H9 (cell line): ENCODE results near the gene ZNF691. TPM values are rescaled to one million over a fixed set of nuclear protein-coding genes. Genes with fewer than 3 reads are reported as not detected.

Experiments
- DNase-seq: peaks from one replicate; pipeline ENCODE4 v3.0.0-alpha.2; 2017
- H2AFZ ChIP-seq: one replicate; pipeline ENCODE4 v1.6.1; 2013; ENCODE audit warnings: mild to moderate bottlenecking, low read length, control low read depth, moderate library complexity
- H2AK5ac ChIP-seq: 2 replicates; pipeline ENCODE4 v1.6.1; 2013; ENCODE audit warnings: low read length, control low read depth, mixed read lengths; ENCODE audit not compliant: insufficient read length
- H2BK120ac ChIP-seq: one replicate; pipeline ENCODE4 v1.6.1; 2013; ENCODE audit warnings: low read depth, mild to moderate bottlenecking, low read length, control low read depth, inconsistent platforms; ENCODE audit not compliant: poor library complexity, severe bottlenecking
- H2BK12ac ChIP-seq: 2 replicates; pipeline ENCODE4 v1.6.1; 2013; ENCODE audit warnings: low read length, control low read depth, mixed read lengths, low read depth; ENCODE audit not compliant: insufficient read length
- H2BK15ac ChIP-seq: 2 replicates; pipeline ENCODE4 v1.6.1; 2013; ENCODE audit warnings: low read depth, low read length, control low read depth
- H2BK20ac ChIP-seq: one replicate; pipeline ENCODE4 v1.6.1; 2013; ENCODE audit warnings: low read depth, mild to moderate bottlenecking, low read length, control low read depth, inconsistent platforms; ENCODE audit not compliant: poor library complexity, severe bottlenecking
- H2BK5ac ChIP-seq: 2 replicates; pipeline ENCODE4 v1.6.1; 2013; ENCODE audit warnings: low read length, control low read depth, mixed read lengths; ENCODE audit not compliant: insufficient read length
- H3K14ac ChIP-seq: 2 replicates; pipeline ENCODE4 v1.6.1; 2013; ENCODE audit warnings: low read length, control low read depth; ENCODE audit not compliant: insufficient read depth
- H3K18ac ChIP-seq: 2 replicates; pipeline ENCODE4 v1.6.1; 2013; ENCODE audit warnings: low read depth, mild to moderate bottlenecking, mixed read lengths, low read length, control low read depth; ENCODE audit not compliant: insufficient read length
- H3K23ac ChIP-seq: 2 replicates; pipeline ENCODE4 v1.6.1; 2013; ENCODE audit warnings: low read length, control low read depth, mixed read lengths, low read depth; ENCODE audit not compliant: insufficient read length
- H3K23me2 ChIP-seq: 2 replicates; pipeline ENCODE4 v1.6.1; 2013; ENCODE audit warnings: low read depth, mild to moderate bottlenecking, mixed read lengths, low read length, control low read depth; ENCODE audit not compliant: insufficient read length, poor library complexity, severe bottlenecking
- H3K27ac ChIP-seq: 2 replicates; pipeline ENCODE4 v1.5.1; 2013; ENCODE audit warnings: low read length, control low read depth, mixed read lengths, low read depth; ENCODE audit not compliant: insufficient read length
- H3K27me3 ChIP-seq: 2 replicates; pipeline ENCODE4 v1.6.1; 2013; ENCODE audit warnings: low read length, control low read depth, inconsistent platforms; ENCODE audit not compliant: insufficient read depth
- H3K4ac ChIP-seq: 2 replicates; pipeline ENCODE4 v1.6.1; 2013; ENCODE audit warnings: low read depth, mild to moderate bottlenecking, control low read depth, inconsistent platforms, low read length, moderate library complexity
- H3K4me1 ChIP-seq: 2 replicates; pipeline ENCODE4 v1.6.1; 2013; ENCODE audit warnings: low read length, control low read depth, inconsistent platforms; ENCODE audit not compliant: insufficient read depth
- H3K4me2 ChIP-seq: 2 replicates; pipeline ENCODE4 v1.6.1; 2013; ENCODE audit warnings: low read length, control low read depth, mixed read lengths; ENCODE audit not compliant: insufficient read length, insufficient read depth
- H3K56ac ChIP-seq: 2 replicates; pipeline ENCODE4 v1.6.1; 2013; ENCODE audit warnings: low read depth, mild to moderate bottlenecking, mixed read lengths, low read length, control low read depth; ENCODE audit not compliant: insufficient read length
- H3K79me1 ChIP-seq: 2 replicates; pipeline ENCODE4 v1.6.1; 2013; ENCODE audit warnings: low read depth, mild to moderate bottlenecking, moderate library complexity, low read length, control low read depth, inconsistent platforms; ENCODE audit not compliant: insufficient read depth, poor library complexity, severe bottlenecking
- H3K79me2 ChIP-seq: 2 replicates; pipeline ENCODE4 v1.6.1; 2013; ENCODE audit warnings: low read length, control low read depth, inconsistent platforms; ENCODE audit not compliant: insufficient read depth
- H3K9ac ChIP-seq: 2 replicates; pipeline ENCODE4 v1.6.1; 2013; ENCODE audit warnings: low read length, control low read depth, mixed read lengths; ENCODE audit not compliant: insufficient read length; ENCODE audit errors: extremely low read depth
- H3K9me3 ChIP-seq: one replicate; pipeline ENCODE4 v1.6.1; 2013; ENCODE audit warnings: low read depth, low read length, inconsistent platforms; ENCODE audit not compliant: control insufficient read depth
- H3T11ph ChIP-seq: one replicate; pipeline ENCODE4 v1.6.1; 2013; ENCODE audit warnings: mild to moderate bottlenecking, low read length, control low read depth, inconsistent platforms
- H4K20me1 ChIP-seq: one replicate; pipeline ENCODE4 v1.6.1; 2013; ENCODE audit not compliant: control insufficient read depth, insufficient read length, insufficient read depth
- H4K5ac ChIP-seq: 2 replicates; pipeline ENCODE4 v1.6.1; 2013; ENCODE audit warnings: low read depth, mild to moderate bottlenecking, mixed read lengths, low read length, control low read depth; ENCODE audit not compliant: insufficient read length
- H4K8ac ChIP-seq: replicated peaks from 2 replicates; pipeline ENCODE4 v1.6.1; 2013; ENCODE audit warnings: low read length, control low read depth, mixed read lengths, low read depth; ENCODE audit not compliant: insufficient read length
- H4K91ac ChIP-seq: 2 replicates; pipeline ENCODE4 v1.6.1; 2013; ENCODE audit warnings: low read depth, mild to moderate bottlenecking, moderate library complexity, mixed read lengths, low read length, control low read depth; ENCODE audit not compliant: insufficient read length
- H3K27ac Mint-ChIP-seq, 3 experiments: 2 replicates in 2 of 3; 3 replicates in 1 of 3; pipeline ENCODE4 v1.8.0; 2020 to 2021; ENCODE audit warnings: mixed read lengths in 3 of 3, mild to moderate bottlenecking in 1 of 3, moderate library complexity in 1 of 3
- H3K27me3 Mint-ChIP-seq: 2 replicates; pipeline ENCODE4 v1.8.0; 2021; ENCODE audit warnings: low read depth, mild to moderate bottlenecking, moderate library complexity, mixed read lengths
- H3K36me3 Mint-ChIP-seq, 3 experiments: 2 replicates in 2 of 3; 3 replicates in 1 of 3; pipeline ENCODE4 v1.8.0; 2020 to 2021; ENCODE audit warnings: low read depth in 3 of 3, mixed read lengths in 3 of 3; ENCODE audit not compliant: insufficient read depth in 1 of 3
- H3K4me1 Mint-ChIP-seq, 2 experiments: 2 replicates each; pipeline ENCODE4 v1.8.0; 2020; ENCODE audit warnings: mixed read lengths in 2 of 2
- H3K4me3 Mint-ChIP-seq, 2 experiments: 2 replicates in 1 of 2; 3 replicates in 1 of 2; pipeline ENCODE4 v1.8.0; 2020 to 2021; ENCODE audit warnings: mild to moderate bottlenecking in 2 of 2, mixed read lengths in 2 of 2, moderate library complexity in 1 of 2
- H3K9me3 Mint-ChIP-seq, 2 experiments: 2 replicates in 1 of 2; 3 replicates in 1 of 2; pipeline ENCODE4 v1.8.0; 2020; ENCODE audit warnings: mild to moderate bottlenecking in 2 of 2, mixed read lengths in 2 of 2, moderate library complexity in 1 of 2
- WGBS: extraction: QIAGEN DNeasy Blood & Tissue Kit; methylation state at CpG from one replicate; pipeline ENCODE4 v1.1.7; 2013; ENCODE audit warnings: missing lambda C conversion rate, low lambda C conversion rate, mixed read lengths; ENCODE audit not compliant: insufficient read length; ENCODE audit errors: extremely low coverage; 5-methylcytosine and 5-hydroxymethylcytosine counted together
- total RNA-seq: library from RNA; stranded (reverse); gene quantifications from 2 replicates; pipeline ENCODE4 v1.2.1, GENCODE V29; 2021
- TF ChIP-seq, protein P1 (sequence below): fragments of 200-600 bp; sonication (generic); conservative IDR thresholded peaks from 3 replicates; pipeline ENCODE4 v1.8.0; 2021; ENCODE audit warnings: antibody characterized with exemption, mild to moderate bottlenecking

Gene ZNF691
- total RNA-seq, 1 experiment from 2014 or later, result 20.1 TPM

DNA sequence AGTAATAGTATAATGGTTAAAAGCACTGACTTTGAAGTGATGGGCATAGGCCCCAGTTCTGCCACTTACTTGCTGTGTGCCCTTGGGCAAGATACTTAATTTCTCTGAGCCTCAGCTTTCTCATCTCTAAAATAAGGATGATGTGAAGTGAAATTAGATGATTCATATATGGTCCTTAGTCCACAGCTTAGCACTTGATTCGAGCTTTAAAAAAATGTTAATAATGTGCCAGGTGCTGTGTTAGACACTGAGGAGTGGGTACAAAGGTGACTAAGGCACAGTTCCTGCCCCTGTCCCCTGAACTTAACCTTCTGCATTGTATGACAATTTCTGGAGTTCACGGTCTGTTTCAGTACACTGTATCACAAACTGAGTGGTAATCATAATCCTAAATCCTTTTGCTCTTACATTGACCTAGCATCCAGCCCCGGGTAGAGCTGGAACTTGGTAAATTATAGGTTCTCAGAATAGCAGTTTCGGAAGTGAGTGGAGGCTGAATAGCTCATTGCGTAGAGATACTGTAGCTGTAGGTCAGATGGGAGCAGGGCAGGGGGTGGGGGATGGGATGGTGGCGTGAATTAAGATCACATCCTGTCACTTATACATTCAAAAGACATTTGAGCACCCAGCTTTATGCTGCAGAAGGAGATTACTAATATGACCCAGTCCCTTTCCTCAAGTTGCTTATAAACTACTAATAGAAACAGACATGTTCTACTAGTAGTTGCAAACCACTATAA, 1.5 kb downstream of the ZNF691 start:
- no peaks in the 10 kb centered on the region for H3K27me3 Mint-ChIP-seq
- Histone ChIP-seq H4K91ac (no peak overlapping the region), H3K14ac (no peak overlapping the region), H4K5ac (no peak overlapping the region), H3K9me3 (no peaks in the 10 kb centered on the region), H3K4me1 (peaks cover 2% of the 10 kb centered on the region; the same call in 1 of the 2 replicates), H3K23ac (no peak overlapping the region), H3K4me2 (peak overlapping the region; percentile 86), H3K79me1 (peaks cover 4% of the 10 kb centered on the region), H2BK120ac (no peak overlapping the region), H2BK12ac (no peak overlapping the region), H3K56ac (no peak overlapping the region), H3K9ac (no peak overlapping the region), H3K23me2 (peaks cover 6% of the 10 kb centered on the region), H2BK5ac (no peak overlapping the region), H2BK15ac (no peak overlapping the region), H3T11ph (no peak overlapping the region), H3K27ac (no peak overlapping the region), H3K79me2 (no peaks in the 10 kb centered on the region; the same call in 1 of the 2 replicates), H3K27me3 (no peaks in the 10 kb centered on the region), H4K8ac (no peak overlapping the region), H2BK20ac (no peak overlapping the region), H3K18ac (no peak overlapping the region), H4K20me1 (no peaks in the 10 kb centered on the region), H2AFZ (no peak overlapping the region), H2AK5ac (no peak overlapping the region), H3K4ac (no peak overlapping the region)
- H3K4me3 Mint-ChIP-seq, result peak overlapping the region; percentile 93 to 94
- peaks cover 20 to 25% of the 10 kb centered on the region in 2 experiments for H3K4me1 Mint-ChIP-seq
- WGBS, result no CpG with 5 or more reads among the region's 6 CpGs
- no peak overlapping the region; a peak in 1 of 7 replicates for H3K27ac Mint-ChIP-seq
- TF ChIP-seq, protein P1, sequence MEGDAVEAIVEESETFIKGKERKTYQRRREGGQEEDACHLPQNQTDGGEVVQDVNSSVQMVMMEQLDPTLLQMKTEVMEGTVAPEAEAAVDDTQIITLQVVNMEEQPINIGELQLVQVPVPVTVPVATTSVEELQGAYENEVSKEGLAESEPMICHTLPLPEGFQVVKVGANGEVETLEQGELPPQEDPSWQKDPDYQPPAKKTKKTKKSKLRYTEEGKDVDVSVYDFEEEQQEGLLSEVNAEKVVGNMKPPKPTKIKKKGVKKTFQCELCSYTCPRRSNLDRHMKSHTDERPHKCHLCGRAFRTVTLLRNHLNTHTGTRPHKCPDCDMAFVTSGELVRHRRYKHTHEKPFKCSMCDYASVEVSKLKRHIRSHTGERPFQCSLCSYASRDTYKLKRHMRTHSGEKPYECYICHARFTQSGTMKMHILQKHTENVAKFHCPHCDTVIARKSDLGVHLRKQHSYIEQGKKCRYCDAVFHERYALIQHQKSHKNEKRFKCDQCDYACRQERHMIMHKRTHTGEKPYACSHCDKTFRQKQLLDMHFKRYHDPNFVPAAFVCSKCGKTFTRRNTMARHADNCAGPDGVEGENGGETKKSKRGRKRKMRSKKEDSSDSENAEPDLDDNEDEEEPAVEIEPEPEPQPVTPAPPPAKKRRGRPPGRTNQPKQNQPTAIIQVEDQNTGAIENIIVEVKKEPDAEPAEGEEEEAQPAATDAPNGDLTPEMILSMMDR, result no peak
- peaks cover 38 to 52% (median 39%) of the 10 kb centered on the region in 3 experiments for H3K36me3 Mint-ChIP-seq
- peaks cover 0 to 3% of the 10 kb centered on the region in 2 experiments; a peak in 3 of 5 replicates for H3K9me3 Mint-ChIP-seq
- DNase-seq, result no peak
